A172 (cell line): ENCODE data around the gene MGMT. TPM values are rescaled to one million over a fixed set of nuclear protein-coding genes. Genes with fewer than 3 reads are reported as not detected.

Experiments
- DNase-seq: peaks from one replicate; pipeline ENCODE4 v3.0.0-alpha.2; 2015; ENCODE audit warnings: low spot score
- total RNA-seq: library from RNA; depleted of rRNA; stranded (reverse); fragments of >200 nt; shearing (Covaris generic); gene quantifications from 2 replicates; pipeline ENCODE4 v1.2.3, GENCODE V29; 2014

Gene MGMT
- total RNA-seq, 1 experiment from 2014 or later: not detected

- no peak for DNase-seq
Measured at GRCh38 chr10:129520440-129521080, 53.5 kb downstream of the MGMT start.

- no peak for DNase-seq
Measured at GRCh38 chr10:129521161-129522025, 54.4 kb downstream of the MGMT start.

- DNase-seq: no peak
Measured at GRCh38 chr10:129522041-129522585, 55.1 kb downstream of the MGMT start.

GRCh38 chr10:129523031-129523722, 56.1 kb downstream of the MGMT start:
- DNase-seq: no peak

DNA sequence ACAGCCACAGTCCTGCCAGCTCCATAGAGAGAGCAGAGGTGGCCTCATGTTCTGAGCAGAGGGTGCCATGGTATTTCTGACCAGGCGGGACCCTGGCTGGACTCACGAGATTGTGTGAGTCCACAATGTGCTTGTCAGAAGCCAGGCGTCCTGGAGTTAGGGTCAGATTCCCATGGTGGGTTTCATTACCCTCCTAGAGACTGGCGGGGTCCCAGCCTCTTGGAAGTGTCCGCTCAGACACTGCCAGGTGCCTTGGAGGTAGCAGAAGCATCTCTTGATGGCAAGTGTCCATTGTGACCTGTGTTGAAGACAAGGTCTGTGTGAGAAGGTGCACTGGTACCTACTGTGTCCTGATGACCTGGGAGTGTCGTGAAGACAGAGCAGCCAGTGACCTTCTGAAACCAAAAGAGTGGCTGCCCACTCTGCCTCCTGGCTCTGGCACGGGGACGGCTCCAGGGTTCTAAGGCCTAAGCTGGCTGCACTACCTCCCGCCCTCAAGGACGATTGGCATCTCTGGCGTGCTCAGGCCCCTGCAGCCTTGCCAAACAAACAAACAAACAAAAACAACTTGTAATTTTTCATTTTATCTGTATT, 56.8 kb downstream of the MGMT start:
- no peak for DNase-seq

DNA sequence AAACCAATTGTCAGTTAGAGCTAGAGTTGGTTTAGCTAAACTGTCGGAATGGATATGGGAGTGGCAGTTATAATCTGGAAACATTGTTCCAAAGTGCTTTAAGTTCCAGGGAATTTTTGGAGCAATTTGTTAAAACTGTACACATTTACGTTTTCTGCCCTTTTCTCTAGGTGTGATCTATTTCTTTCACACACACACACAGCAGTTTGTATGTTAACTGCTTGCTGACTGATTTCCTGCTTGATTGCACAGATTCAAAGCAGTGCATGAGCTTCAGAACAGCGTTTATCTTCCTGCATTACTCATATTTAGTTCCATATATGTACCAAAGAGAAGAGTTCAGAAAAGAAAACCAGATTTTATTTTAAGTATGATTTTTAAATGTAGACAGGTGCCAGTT, 57.9 kb downstream of the MGMT start:
- no peak for DNase-seq

GRCh38 chr10:129525401-129525801, 58.4 kb downstream of the MGMT start:
- no peak for DNase-seq

DNA sequence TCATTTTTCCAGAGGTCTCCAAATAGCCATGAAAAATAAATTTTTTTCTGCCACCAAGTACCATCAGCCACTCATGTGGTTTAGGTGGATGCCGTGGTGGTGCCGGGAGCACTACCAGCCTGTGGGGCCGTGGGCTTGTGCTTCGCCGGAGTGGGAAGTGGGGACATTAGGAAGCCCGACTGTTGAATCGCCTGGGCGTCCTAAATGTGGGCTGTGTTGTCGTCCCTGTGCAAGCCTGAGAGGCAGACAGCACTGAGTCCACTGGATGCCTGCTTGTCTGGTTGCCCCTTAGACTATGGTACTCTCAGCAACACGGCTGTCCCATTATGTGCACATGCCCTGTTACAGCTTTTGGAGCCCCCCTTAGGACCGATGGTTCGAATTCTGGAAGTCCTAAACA, 59.9 kb downstream of the MGMT start:
- DNase-seq: no peak

- no peak for DNase-seq
Measured at GRCh38 chr10:129528376-129528978, 61.4 kb downstream of the MGMT start.

GRCh38 chr10:129530581-129530980, 63.5 kb downstream of the MGMT start:
- DNase-seq: no peak

- DNase-seq: no peak
Measured at GRCh38 chr10:129531195-129531968, 64.3 kb downstream of the MGMT start.

DNA sequence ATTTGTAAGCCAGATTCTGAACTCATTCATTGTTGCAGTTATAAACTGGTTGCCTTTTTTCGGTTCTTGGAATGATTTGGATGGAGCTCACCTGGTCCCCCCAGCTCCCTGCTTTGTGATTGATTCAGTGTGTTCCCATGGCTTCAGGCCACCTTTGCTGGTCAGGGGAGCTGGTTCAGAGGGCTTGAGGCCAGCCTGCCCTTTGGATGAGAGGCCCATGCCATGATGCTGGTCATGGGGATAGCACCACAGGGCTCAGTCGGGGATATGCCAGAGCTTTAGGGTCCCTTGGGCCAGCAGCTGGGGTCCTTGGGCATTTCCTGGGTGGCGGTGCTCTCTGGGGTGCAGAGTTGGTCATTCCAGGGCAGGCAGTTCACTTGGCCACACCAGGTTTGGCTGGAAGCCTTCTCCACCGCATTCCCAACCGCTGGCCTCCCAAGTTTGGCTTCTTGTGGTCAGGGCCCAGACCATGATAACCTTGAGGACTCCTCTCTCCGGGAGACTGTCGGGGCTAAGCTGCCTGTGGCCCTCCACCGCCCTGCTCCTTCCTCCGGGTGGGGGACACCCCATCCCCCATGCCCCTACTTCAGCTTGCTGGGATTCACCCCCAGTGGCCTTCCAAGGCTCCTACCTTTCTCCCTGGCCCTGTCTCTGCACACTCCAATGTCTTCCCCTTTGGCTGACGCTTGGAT, 65.1 kb downstream of the MGMT start:
- no peak for DNase-seq

GRCh38 chr10:129532838-129533237, 65.8 kb downstream of the MGMT start:
- no peak for DNase-seq

GRCh38 chr10:129533281-129533680, 66.2 kb downstream of the MGMT start:
- no peak for DNase-seq

DNA sequence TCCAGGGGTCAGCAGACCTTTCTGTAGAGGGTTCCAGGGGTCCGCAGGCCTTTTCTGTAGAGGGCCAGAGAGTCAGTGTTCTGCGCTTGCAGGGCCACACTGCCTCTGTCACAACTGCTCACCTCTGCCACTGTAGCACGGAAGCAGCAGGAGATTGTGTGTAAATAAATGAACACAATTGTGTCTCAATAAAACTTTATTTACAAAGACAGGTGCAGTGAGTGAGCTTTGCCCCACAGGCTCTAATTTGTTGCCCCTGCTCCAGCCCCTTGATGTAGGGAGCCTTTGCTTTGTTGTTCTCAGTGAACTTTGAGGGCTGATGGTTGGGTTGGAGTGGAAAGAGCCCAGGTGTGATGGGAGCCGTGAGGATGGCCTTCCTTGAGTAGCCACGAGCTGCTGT, 67.8 kb downstream of the MGMT start:
- DNase-seq: no peak

- no peak for DNase-seq
Measured at GRCh38 chr10:129536336-129536735, 69.3 kb downstream of the MGMT start.

DNA sequence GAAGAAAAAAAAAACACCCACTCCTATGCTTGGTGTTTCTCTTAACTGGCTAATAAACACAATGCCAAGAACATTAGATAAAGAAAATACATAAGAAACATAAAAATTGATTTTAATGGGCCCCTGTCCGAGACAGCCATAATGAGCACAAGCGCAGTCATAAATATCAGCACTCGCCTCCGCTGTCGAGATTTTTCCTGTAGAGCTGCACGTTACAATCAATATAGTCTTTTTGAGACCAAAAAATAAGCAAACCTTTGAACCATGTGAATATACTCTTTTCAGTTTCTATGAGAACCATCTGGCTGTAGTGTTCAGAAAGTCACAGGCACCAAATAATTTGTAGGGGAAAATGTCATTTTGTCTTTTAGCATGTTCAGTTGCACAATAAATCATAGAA, 70.1 kb downstream of the MGMT start:
- DNase-seq: no peak

DNA sequence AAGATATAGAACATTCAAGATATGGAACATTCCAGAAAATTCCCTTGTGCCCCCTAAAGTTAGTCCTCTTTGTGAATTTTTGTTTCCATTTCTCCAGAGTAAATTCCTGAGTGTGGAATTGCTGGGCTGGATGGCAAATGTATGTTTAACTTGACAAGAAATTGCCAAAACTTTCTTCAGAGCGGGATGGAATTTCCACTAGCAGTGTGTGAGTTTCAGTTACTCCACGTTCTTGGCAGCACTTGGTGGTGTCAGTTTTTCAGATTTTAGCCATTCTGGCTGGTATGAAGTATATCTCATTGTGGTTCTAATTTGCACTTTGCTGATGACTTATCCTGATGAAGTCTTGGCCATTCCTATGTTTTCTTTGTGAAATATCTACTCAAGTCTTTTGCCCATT, 71.2 kb downstream of the MGMT start:
- DNase-seq: no peak

GRCh38 chr10:129541200-129541599, 74.2 kb downstream of the MGMT start:
- no peak for DNase-seq
